ENCODE measurements around the gene SETD7.

Gene SETD7

GRCh38 chr4:139584013-139584412 is 28.0 kb upstream of the SETD7 start:
- no peak for TF ChIP-seq FOXP2 (optimal IDR thresholded peaks at IDR 0.05; ENCODE audit: control extremely low read depth, extremely low read length, insufficient read depth)
- no peak for TF ChIP-seq EZH2 (IDR thresholded peaks at IDR 0.05)
- TF ChIP-seq POLR2AphosphoS5 (IDR thresholded peaks at IDR 0.05; ENCODE audit: borderline replicate concordance, low read depth, low read length) = no peak
- no peaks in the 10 kb centered on the region for H3K36me3 ChIP-seq (ENCODE audit: insufficient read depth, low read length)
- H3K9ac ChIP-seq (ENCODE audit: insufficient read length) = no peak overlapping the region
- no peaks in the 10 kb centered on the region for H3K9me3 ChIP-seq (ENCODE audit: low read depth, low read length)
- H3K27ac ChIP-seq = no peak overlapping the region
- no peak overlapping the region for H3K4me3 ChIP-seq
- no peak for DNase-seq (ENCODE audit: low read depth, low spot score)

- no peak for DNase-seq (ENCODE audit: low read depth, low spot score)
- TF ChIP-seq POLR2AphosphoS5 (IDR thresholded peaks at IDR 0.05; ENCODE audit: borderline replicate concordance, low read depth, low read length) (no peak), EZH2 (IDR thresholded peaks at IDR 0.05) (no peak), FOXP2 (optimal IDR thresholded peaks at IDR 0.05; ENCODE audit: control extremely low read depth, extremely low read length, insufficient read depth) (no peak)
Observed at GRCh38 chr4:139582044-139582443, 26.0 kb upstream of the SETD7 start.

GRCh38 chr4:139581096-139581495 is 25.1 kb upstream of the SETD7 start:
- no peaks in the 10 kb centered on the region for H3K9me3 ChIP-seq (ENCODE audit: low read depth, low read length)
- no peak overlapping the region for H3K9ac ChIP-seq (ENCODE audit: insufficient read length)
- no peak overlapping the region for H3K27ac ChIP-seq
- no peak overlapping the region for H3K4me3 ChIP-seq
- H3K36me3 ChIP-seq (ENCODE audit: insufficient read depth, low read length) = no peaks in the 10 kb centered on the region
- no peak for TF ChIP-seq POLR2AphosphoS5 (IDR thresholded peaks at IDR 0.05; ENCODE audit: borderline replicate concordance, low read depth, low read length)
- TF ChIP-seq EZH2 (IDR thresholded peaks at IDR 0.05) = no peak
- no peak for TF ChIP-seq FOXP2 (optimal IDR thresholded peaks at IDR 0.05; ENCODE audit: control extremely low read depth, extremely low read length, insufficient read depth)
- DNase-seq (ENCODE audit: low read depth, low spot score) = no peak

More at GRCh38 chr4:139582044-139582443, 26.0 kb upstream of the SETD7 start:
- H3K36me3 ChIP-seq (ENCODE audit: insufficient read depth, low read length) = no peaks in the 10 kb centered on the region
- no peak overlapping the region for H3K4me3 ChIP-seq
- no peak overlapping the region for H3K9ac ChIP-seq (ENCODE audit: insufficient read length)
- no peaks in the 10 kb centered on the region for H3K9me3 ChIP-seq (ENCODE audit: low read depth, low read length)
- H3K27ac ChIP-seq = no peak overlapping the region

DNA sequence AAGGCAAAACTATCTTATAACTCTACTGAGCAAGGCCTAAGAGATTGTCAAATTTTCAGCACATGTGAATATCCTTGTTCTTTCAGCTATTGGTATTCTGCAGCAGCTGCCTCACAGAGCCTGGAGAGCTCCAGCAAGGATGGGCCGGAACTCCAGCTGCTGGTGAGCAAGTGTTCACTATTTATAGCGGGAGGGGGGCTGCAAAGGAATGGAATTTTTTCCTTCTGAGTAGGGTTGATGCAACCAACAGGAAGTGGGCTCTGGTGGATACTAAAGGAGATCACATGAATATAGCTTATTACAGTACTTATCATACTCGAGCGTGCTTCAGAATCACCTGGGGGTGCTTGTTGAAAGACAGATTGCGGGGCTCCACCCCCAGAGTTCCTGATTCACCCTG is 20.2 kb upstream of the SETD7 start:
- no peaks in the 10 kb centered on the region for H3K36me3 ChIP-seq (ENCODE audit: insufficient read depth, low read length)
- peak; percentile 90 for DNase-seq (ENCODE audit: low read depth, low spot score)
- peak overlapping the region; percentile 75 for H3K9ac ChIP-seq (ENCODE audit: insufficient read length)
- H3K27ac ChIP-seq = peak overlapping the region; percentile 99
- peak; percentile 82 for TF ChIP-seq POLR2AphosphoS5 (IDR thresholded peaks at IDR 0.05; ENCODE audit: borderline replicate concordance, low read depth, low read length)
- TF ChIP-seq FOXP2 (optimal IDR thresholded peaks at IDR 0.05; ENCODE audit: control extremely low read depth, extremely low read length, insufficient read depth) = no peak
- TF ChIP-seq EZH2 (IDR thresholded peaks at IDR 0.05) = no peak
- H3K4me3 ChIP-seq = peak overlapping the region; percentile 63
- H3K9me3 ChIP-seq (ENCODE audit: low read depth, low read length) = no peaks in the 10 kb centered on the region

- peak overlapping the region; percentile 37 for H3K4me3 ChIP-seq
- no peaks in the 10 kb centered on the region for H3K36me3 ChIP-seq (ENCODE audit: insufficient read depth, low read length)
- no peak for DNase-seq (ENCODE audit: low read depth, low spot score)
- no peaks in the 10 kb centered on the region for H3K9me3 ChIP-seq (ENCODE audit: low read depth, low read length)
- H3K9ac ChIP-seq (ENCODE audit: insufficient read length) = peak overlapping the region; percentile 27
- no peak for TF ChIP-seq POLR2AphosphoS5 (IDR thresholded peaks at IDR 0.05; ENCODE audit: borderline replicate concordance, low read depth, low read length)
- peak overlapping the region; percentile 99 for H3K27ac ChIP-seq
Observed at GRCh38 chr4:139575072-139575471, 19.1 kb upstream of the SETD7 start.

- TF ChIP-seq FOXP2 (optimal IDR thresholded peaks at IDR 0.05; ENCODE audit: control extremely low read depth, extremely low read length, insufficient read depth) (no peak), POLR2AphosphoS5 (IDR thresholded peaks at IDR 0.05; ENCODE audit: borderline replicate concordance, low read depth, low read length) (peak; percentile 55; the same call in 1 of the 2 replicates)
- peak overlapping the region; percentile 37 for H3K4me3 ChIP-seq
- H3K27ac ChIP-seq = peak overlapping the region; percentile 99
- H3K9me3 ChIP-seq (ENCODE audit: low read depth, low read length) = no peaks in the 10 kb centered on the region
- H3K9ac ChIP-seq (ENCODE audit: insufficient read length) = peak overlapping the region; percentile 27
- no peaks in the 10 kb centered on the region for H3K36me3 ChIP-seq (ENCODE audit: insufficient read depth, low read length)
- no peak for DNase-seq (ENCODE audit: low read depth, low spot score)
Observed at GRCh38 chr4:139574641-139575040, 18.6 kb upstream of the SETD7 start.

DNA sequence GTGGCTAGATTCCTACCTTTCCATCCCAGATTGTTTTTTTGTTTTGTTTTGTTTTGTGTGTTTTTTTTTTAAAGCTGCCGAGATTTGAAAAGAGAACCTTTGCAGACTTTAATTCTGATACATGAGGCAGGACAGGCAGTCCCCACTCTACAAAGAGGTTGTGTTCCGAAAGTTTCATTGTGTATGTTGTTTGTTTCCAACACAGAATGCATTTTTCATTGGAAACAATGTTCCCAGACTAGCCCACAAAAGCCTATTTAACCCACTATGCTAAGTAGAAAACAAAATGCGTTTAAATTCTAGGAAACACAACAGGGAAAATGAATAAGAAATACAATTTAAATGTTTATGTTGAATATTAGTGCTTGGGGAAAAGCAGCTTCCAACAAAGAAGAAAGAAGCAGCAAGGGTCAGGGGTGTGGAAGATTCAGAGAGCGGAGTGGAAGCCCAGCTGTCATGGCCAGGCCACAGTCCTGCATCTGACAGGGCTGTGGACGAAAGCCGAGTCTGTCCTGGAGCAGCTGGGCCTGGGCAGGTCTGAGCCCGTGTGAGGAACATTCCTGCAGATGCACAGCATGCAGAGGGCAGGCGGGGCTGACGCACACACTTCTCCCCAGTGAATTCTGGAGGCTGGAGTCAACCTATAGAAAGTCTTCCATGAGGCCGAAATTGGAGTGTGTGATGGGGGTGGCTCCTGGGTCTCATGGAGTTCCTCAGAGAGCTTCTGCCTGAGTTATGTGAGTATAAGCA is 12.4 kb upstream of the SETD7 start:
- Histone ChIP-seq H3K27ac (no peak overlapping the region), H3K9ac (ENCODE audit: insufficient read length) (no peak overlapping the region), H3K9me3 (ENCODE audit: low read depth, low read length) (no peaks in the 10 kb centered on the region), H3K36me3 (ENCODE audit: insufficient read depth, low read length) (no peaks in the 10 kb centered on the region), H3K4me3 (no peak overlapping the region)
- DNase-seq (ENCODE audit: low read depth, low spot score) = no peak
- TF ChIP-seq FOXP2 (optimal IDR thresholded peaks at IDR 0.05; ENCODE audit: control extremely low read depth, extremely low read length, insufficient read depth) = no peak
- no peak for TF ChIP-seq POLR2AphosphoS5 (IDR thresholded peaks at IDR 0.05; ENCODE audit: borderline replicate concordance, low read depth, low read length)
- TF ChIP-seq EZH2 (IDR thresholded peaks at IDR 0.05) = no peak

DNA sequence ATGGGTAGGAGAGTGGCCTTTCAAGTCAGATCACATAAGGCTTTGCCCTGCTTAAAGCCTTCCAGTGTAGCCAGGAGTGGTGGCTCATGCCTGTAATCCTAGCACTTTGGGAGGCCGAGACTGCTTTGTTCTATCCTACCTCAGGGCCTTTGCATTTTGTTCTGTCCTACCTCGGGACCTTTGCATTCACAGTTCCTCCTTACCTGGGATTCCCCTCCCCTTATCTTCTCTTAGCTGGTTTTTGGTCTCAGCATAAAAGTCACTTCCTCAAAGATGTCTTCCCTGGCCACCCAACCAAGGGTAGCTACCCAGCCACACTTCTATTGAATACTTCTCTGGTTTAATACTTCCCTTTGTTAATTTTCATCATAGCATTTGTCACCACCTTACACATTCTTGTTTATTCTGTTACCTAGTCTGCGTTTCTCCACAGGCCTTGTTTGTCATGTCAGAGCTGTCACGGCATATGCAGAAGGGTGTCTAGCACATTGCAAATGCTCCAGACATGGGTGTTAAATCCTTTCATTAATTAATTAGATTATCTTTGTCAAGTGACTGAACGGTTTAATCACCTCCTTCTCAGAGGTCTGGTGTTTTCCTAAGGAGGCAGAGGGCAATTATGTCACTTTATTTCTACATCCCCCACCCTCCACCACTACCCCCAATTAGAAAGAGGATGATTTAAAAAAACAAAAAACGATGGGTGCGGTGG is 11.3 kb upstream of the SETD7 start:
- no peak overlapping the region for H3K4me3 ChIP-seq
- H3K27ac ChIP-seq = 0 out of 2 replicates have a peak overlapping the region, but pooled peaks have one; percentile 23
- H3K9ac ChIP-seq (ENCODE audit: insufficient read length) = no peak overlapping the region
- no peaks in the 10 kb centered on the region for H3K9me3 ChIP-seq (ENCODE audit: low read depth, low read length)
- no peaks in the 10 kb centered on the region for H3K36me3 ChIP-seq (ENCODE audit: insufficient read depth, low read length)
- TF ChIP-seq FOXP2 (optimal IDR thresholded peaks at IDR 0.05; ENCODE audit: control extremely low read depth, extremely low read length, insufficient read depth) = no peak
- TF ChIP-seq EZH2 (IDR thresholded peaks at IDR 0.05) = no peak
- TF ChIP-seq POLR2AphosphoS5 (IDR thresholded peaks at IDR 0.05; ENCODE audit: borderline replicate concordance, low read depth, low read length) = no peak
- DNase-seq (ENCODE audit: low read depth, low spot score) = no peak
